GM18870 (cell line): ENCODE measurements around the gene POU4F2.
"Not testable (repeated sequence)": the region's sequence is repeated elsewhere in the genome, so short reads cannot be mapped to it uniquely, and the experiment has no call there.

Experiments
- ATAC-seq: cut with Tn5 transposase; IDR thresholded peaks from one replicate; pipeline ENCODE4 v1.9.1; 2021; ENCODE audit warnings: moderate library complexity; ENCODE audit not compliant: unreplicated experiment

The POU4F2 gene

DNA sequence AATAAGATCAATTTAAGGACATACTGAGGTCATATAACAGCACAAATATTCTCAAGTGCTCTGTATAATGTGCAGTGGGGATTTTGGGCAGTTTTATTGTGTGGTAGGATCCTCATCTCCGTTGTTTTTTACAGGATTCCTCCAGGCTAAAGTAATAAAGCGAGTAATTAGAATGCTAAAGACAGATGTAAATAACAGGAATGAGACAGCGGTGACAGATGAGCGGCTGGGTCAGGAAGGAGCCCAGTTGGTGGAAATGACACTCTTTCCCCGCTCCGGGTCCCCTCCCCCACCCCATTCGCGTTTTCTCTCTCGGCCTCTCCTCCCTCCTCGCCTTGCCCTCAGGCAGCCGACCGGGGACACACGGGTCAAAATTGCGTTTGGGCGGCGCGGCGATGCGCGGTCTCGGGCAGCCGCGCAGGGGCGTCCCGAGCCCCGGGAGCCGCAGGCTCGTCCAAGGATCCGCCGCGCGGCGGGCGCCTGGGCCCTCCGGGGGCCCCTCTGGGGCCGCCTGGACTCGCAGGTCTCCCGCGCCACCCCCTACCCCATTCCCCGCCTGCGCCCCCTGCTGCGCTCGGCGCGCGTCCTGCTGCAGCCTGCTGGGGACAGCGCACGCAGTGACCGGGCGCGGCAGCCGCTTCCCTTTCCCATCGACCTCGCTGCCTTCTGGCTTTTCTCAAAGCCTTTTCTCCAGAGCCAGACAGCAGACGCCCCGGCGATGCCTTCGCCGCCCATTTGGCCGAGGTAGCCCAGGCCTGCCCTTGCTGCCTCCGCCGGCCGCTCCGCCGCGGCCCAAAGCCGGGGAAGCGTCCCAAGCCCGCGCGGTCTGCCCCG lies 16.2 kb downstream of the POU4F2 start:
- no peak for ATAC-seq

DNA sequence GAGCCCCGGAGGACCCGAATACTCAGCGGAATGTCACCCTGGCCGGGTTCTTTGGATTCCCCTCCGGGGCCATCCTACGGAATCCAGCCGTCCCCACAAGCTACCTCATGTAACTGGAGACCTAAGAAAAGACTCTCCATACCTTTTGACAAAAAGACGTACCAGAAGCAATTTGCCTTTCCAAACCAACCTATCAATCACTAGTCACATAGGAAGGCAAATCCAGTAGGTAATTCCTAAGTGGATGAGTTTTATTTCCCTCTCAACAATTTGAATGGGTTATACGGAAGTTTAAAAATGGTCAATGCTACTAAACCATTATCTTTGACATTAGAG lies 16.8 kb downstream of the POU4F2 start:
- ATAC-seq: no peak

DNA sequence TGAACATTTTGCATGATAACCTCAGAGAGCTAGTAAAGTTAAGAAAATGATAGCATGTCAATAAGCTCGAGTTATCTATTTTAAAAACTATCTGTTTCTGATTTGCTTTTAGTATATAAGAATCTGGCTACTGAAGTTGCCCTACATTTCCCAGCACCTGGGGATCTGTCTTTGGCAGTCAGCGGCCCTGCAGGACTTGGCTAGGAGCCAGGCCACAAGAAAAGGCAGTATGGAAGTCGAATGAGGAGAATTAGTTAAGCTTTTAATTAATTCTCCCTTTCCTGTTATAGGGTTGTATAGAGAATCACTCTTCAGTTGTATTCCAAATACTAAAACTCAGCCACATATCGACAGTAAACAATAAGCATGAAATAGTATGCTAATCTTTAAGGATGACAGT lies 22.7 kb downstream of the POU4F2 start:
- no peak for ATAC-seq

DNA sequence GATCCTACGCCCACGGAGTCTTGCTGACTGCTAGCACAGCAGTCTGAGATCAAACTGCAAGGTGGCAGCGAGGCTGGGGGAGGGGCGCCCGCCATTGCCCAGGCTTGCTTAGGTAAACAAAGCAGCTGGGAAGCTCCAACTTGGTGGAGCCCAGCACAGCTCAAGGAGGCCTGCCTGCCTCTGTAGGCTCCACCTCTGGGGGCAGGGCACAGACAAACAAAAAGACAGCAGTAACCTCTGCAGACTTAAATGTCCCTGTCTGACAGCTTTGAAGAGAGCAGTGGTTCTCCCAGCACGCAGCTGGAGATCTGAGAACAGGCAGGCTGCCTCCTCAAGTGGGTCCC lies 25.2 kb downstream of the POU4F2 start:
- ATAC-seq: not testable (repeated sequence)

DNA sequence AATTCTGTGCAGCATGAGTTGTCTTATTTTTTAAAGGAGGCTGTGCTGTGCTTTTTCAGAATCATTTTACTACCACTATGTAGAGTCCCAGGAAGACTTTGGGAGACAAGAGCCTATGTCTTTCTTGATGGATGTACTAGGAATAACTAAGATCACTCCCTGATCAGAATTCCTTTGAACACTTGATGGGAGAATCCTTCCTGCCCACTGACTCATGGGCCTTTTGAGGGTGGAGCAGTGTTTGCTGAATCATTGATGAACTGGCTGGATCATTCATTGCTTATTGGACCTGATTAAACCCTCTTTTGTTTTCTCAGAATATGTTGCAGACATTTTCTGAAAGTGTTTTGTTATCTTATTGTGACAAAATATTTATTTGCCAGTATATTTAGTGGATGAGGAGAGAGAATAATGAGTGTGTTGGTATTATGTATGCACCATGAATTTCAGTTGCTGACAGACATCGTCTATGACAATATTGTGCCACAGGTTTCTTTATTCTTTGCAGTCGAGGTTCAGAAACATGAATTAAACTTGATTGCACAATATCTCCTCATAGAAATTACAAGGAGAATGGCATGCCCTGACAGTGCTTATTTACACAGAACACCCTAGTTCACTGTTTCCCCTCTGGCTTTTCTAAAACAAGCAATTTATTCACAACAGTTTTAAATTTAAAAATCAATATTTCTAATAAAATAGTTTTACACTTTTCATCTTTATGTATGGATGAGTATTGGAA lies 36.3 kb downstream of the POU4F2 start:
- ATAC-seq: no peak
